Activated T-cell treated with anti-CD3 and anti-CD28 coated beads, Interleukin-2, amount 50 U/mL, for 4 hours (primary cell): ENCODE data around the gene NCOA5. TPM values are rescaled to one million over a fixed set of nuclear protein-coding genes. Genes with fewer than 3 reads are reported as not detected.
"Not testable (repeated sequence)": the region's sequence is repeated elsewhere in the genome, so short reads cannot be mapped to it uniquely, and the experiment has no call there.

Experiments
- ATAC-seq, 2 donors: fragments of 200-7000 bp; cut with Tn5 transposase; one replicate each; pipeline ENCODE4 v1.10.0; 2021
- DNase-seq: peaks from one replicate; pipeline ENCODE4 v3.0.0-alpha.2; 2020
- H3K27me3 Mint-ChIP-seq: one replicate; pipeline ENCODE4 v1.8.0; 2021; ENCODE audit warnings: low read depth, mixed read lengths
- H3K36me3 Mint-ChIP-seq: one replicate; pipeline ENCODE4 v1.8.0; 2022; ENCODE audit warnings: mixed read lengths; ENCODE audit not compliant: insufficient read depth
- H3K4me1 Mint-ChIP-seq: one replicate; pipeline ENCODE4 v1.8.0; 2021; ENCODE audit warnings: low read depth, mixed read lengths
- H3K4me3 Mint-ChIP-seq: one replicate; pipeline ENCODE4 v1.8.0; 2021; ENCODE audit warnings: mild to moderate bottlenecking, moderate library complexity, mixed read lengths
- H3K9me3 Mint-ChIP-seq: one replicate; pipeline ENCODE4 v1.8.0; 2021; ENCODE audit warnings: mixed read lengths
- total RNA-seq, 3 donors: library from RNA; stranded (reverse); gene quantifications; one replicate each; pipeline ENCODE4 v1.2.1, GENCODE V29; 2021

NCOA5 gene
- total RNA-seq, 3 donors from 2014 or later: 38.2 to 45.0 (median 43.3) TPM

GRCh38 chr20:46112430-46113112 is 22.8 kb upstream of the NCOA5 start:
- no peak for DNase-seq
- Mint-ChIP-seq H3K27me3 (peaks cover 28% of the 10 kb centered on the region), H3K4me3 (no peak overlapping the region), H3K9me3 (no peaks in the 10 kb centered on the region), H3K36me3 (no peaks in the 10 kb centered on the region), H3K4me1 (peaks cover 8% of the 10 kb centered on the region)
- ATAC-seq: no peak

- ATAC-seq: no peak
- H3K9me3 Mint-ChIP-seq: no peaks in the 10 kb centered on the region
These were observed 22.1 kb upstream of the NCOA5 start for GRCh38 chr20:46111836-46112212.

GRCh38 chr20:46111028-46111835 is 21.5 kb upstream of the NCOA5 start:
- peaks cover 39% of the 10 kb centered on the region for H3K27me3 Mint-ChIP-seq
- no peaks in the 10 kb centered on the region for H3K9me3 Mint-ChIP-seq
- DNase-seq (no peak), ATAC-seq (peak; percentile 84 to 85)
- H3K4me1 Mint-ChIP-seq: peaks cover 6% of the 10 kb centered on the region
- no peaks in the 10 kb centered on the region for H3K36me3 Mint-ChIP-seq
- no peak overlapping the region for H3K4me3 Mint-ChIP-seq

More at GRCh38 chr20:46111836-46112212, 22.1 kb upstream of the NCOA5 start:
- Mint-ChIP-seq H3K27me3 (peaks cover 35% of the 10 kb centered on the region), H3K4me3 (no peak overlapping the region), H3K36me3 (no peaks in the 10 kb centered on the region), H3K4me1 (peaks cover 6% of the 10 kb centered on the region)
- DNase-seq: no peak

- no peak for ATAC-seq
- Mint-ChIP-seq H3K9me3 (no peaks in the 10 kb centered on the region), H3K4me3 (no peak overlapping the region), H3K4me1 (peaks cover 6% of the 10 kb centered on the region), H3K36me3 (no peaks in the 10 kb centered on the region), H3K27me3 (peaks cover 52% of the 10 kb centered on the region)
- DNase-seq: no peak
These were observed 19.2 kb upstream of the NCOA5 start for GRCh38 chr20:46108976-46109375.

- no peak for DNase-seq
- Mint-ChIP-seq H3K4me1 (peaks cover 6% of the 10 kb centered on the region), H3K36me3 (no peaks in the 10 kb centered on the region), H3K4me3 (no peak overlapping the region), H3K9me3 (no peaks in the 10 kb centered on the region), H3K27me3 (peaks cover 52% of the 10 kb centered on the region)
- ATAC-seq: peak in 1 of 2 donors; percentile 17
These were observed 18.7 kb upstream of the NCOA5 start for GRCh38 chr20:46108435-46108841.

- ATAC-seq (no peak), DNase-seq (no peak)
- Mint-ChIP-seq H3K36me3 (no peaks in the 10 kb centered on the region), H3K9me3 (no peaks in the 10 kb centered on the region), H3K4me3 (no peak overlapping the region), H3K27me3 (peaks cover 60% of the 10 kb centered on the region), H3K4me1 (peaks cover 6% of the 10 kb centered on the region)
These were observed 17.3 kb upstream of the NCOA5 start for GRCh38 chr20:46107061-46107460.

- Mint-ChIP-seq H3K27me3 (peaks cover 63% of the 10 kb centered on the region), H3K9me3 (no peaks in the 10 kb centered on the region), H3K4me1 (peaks cover 3% of the 10 kb centered on the region), H3K36me3 (no peaks in the 10 kb centered on the region), H3K4me3 (no peak overlapping the region)
- no peak for DNase-seq
- ATAC-seq: no peak
These were observed 14.5 kb upstream of the NCOA5 start for GRCh38 chr20:46104262-46104661.

GRCh38 chr20:46102940-46103339 is 13.2 kb upstream of the NCOA5 start:
- H3K27me3 Mint-ChIP-seq: peaks cover 64% of the 10 kb centered on the region
- H3K36me3 Mint-ChIP-seq: no peaks in the 10 kb centered on the region
- ATAC-seq: no peak
- no peaks in the 10 kb centered on the region for H3K9me3 Mint-ChIP-seq
- H3K4me3 Mint-ChIP-seq: no peak overlapping the region
- H3K4me1 Mint-ChIP-seq: no peaks in the 10 kb centered on the region
- DNase-seq: no peak

GRCh38 chr20:46101957-46102356 is 12.2 kb upstream of the NCOA5 start:
- no peak for DNase-seq
- Mint-ChIP-seq H3K4me3 (no peak overlapping the region), H3K9me3 (no peaks in the 10 kb centered on the region), H3K4me1 (no peaks in the 10 kb centered on the region), H3K36me3 (no peaks in the 10 kb centered on the region), H3K27me3 (peaks cover 62% of the 10 kb centered on the region)
- no peak for ATAC-seq

- Mint-ChIP-seq H3K4me3 (no peak overlapping the region), H3K27me3 (peaks cover 56% of the 10 kb centered on the region), H3K36me3 (no peaks in the 10 kb centered on the region), H3K9me3 (no peaks in the 10 kb centered on the region), H3K4me1 (no peaks in the 10 kb centered on the region)
- DNase-seq (no peak), ATAC-seq (no peak)
These were observed 11.2 kb upstream of the NCOA5 start for GRCh38 chr20:46100988-46101387.

GRCh38 chr20:46100444-46100843 is 10.7 kb upstream of the NCOA5 start:
- H3K9me3 Mint-ChIP-seq, DNase-seq, H3K4me1 Mint-ChIP-seq, H3K36me3 Mint-ChIP-seq, ATAC-seq, H3K4me3 Mint-ChIP-seq: not testable (repeated sequence)
- peaks cover 53% of the 10 kb centered on the region for H3K27me3 Mint-ChIP-seq

GRCh38 chr20:46099491-46100287 is 9.9 kb upstream of the NCOA5 start:
- Mint-ChIP-seq H3K36me3 (no peaks in the 10 kb centered on the region), H3K4me3 (no peak overlapping the region), H3K9me3 (no peaks in the 10 kb centered on the region), H3K4me1 (no peaks in the 10 kb centered on the region), H3K27me3 (peaks cover 48% of the 10 kb centered on the region)
- ATAC-seq (peak in 1 of 2 donors; percentile 41), DNase-seq (no peak)

GRCh38 chr20:46093531-46093930 is 3.8 kb upstream of the NCOA5 start:
- Mint-ChIP-seq H3K36me3 (no peaks in the 10 kb centered on the region), H3K4me1 (peaks cover 11% of the 10 kb centered on the region), H3K27me3 (peaks cover 11% of the 10 kb centered on the region), H3K9me3 (no peaks in the 10 kb centered on the region), H3K4me3 (no peak overlapping the region)
- no peak for DNase-seq
- no peak for ATAC-seq
